PC-9 (cell line): ENCODE measurements around the gene SHC2.

ENCODE experiments used
- CTCF ChIP-seq: fragments of 200-600 bp; sonication (generic); conservative IDR thresholded peaks from 2 replicates; pipeline ENCODE4 v1.6.1; 2017; ENCODE audit warnings: mixed run types, antibody characterized with exemption, mild to moderate bottlenecking, moderate library complexity
- EZH2 ChIP-seq: fragments of 200-600 bp; sonication (generic); IDR thresholded peaks from 2 replicates; pipeline ENCODE4 v1.8.0; 2017; ENCODE audit warnings: antibody characterized with exemption, low read depth

- TF ChIP-seq CTCF (no peak), EZH2 (no peak)
These were observed at the start of gene SHC2 for GRCh38 chr19:460877-461720.
